GM03348 (cell line): ENCODE results near the gene LRTM2.
A peak's percentile ranks its signal among the peaks of the same experiment; 100 is the strongest.

Experiments used
- DNase-seq: peaks from one replicate; pipeline ENCODE4 v3.0.0; 2012; ENCODE audit warnings: low spot score

Gene LRTM2

GRCh38 chr12:1820191-1820895, at the start of gene LRTM2:
Gene LRTM2, plus strand, starts transcription at chr12:1820565. Its CDS starts 7,584 bp downstream, at chr12:1828149.
- DNase-seq = no peak

DNA sequence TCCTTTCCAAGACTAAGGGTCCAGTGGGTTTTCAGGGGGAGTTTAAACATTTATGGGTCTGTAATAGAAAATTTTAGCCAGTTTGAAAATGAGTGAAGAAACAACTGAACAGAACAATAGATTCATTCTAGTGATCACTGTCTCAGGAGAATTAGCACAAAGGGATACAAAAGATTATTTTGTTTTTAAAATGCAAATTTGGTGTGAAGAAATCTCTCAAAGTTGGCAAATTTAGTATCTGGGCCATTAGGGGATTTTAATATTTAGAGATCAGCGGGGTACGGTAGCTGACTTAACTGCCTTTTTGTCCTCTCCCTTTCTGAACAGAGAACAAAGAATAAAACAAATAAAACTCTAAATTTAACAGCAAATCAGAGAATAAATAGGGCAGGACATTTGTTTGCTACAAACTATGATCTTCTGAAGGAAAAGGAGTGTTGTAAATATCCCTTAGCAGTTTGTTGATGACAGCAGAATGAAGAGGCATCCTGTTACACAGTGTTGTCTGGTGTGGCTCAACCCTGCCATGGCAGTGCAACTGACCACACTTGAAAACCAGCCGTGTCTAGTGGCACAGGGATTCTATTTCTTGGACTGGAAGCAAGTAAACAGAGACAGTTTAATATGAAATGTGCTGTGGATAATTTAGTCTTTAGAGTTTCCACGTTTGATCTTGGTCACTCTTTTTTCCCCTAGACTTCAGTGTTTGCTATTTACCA, 46.3 kb upstream of the LRTM2 start:
- peak; percentile 52 for DNase-seq

DNA sequence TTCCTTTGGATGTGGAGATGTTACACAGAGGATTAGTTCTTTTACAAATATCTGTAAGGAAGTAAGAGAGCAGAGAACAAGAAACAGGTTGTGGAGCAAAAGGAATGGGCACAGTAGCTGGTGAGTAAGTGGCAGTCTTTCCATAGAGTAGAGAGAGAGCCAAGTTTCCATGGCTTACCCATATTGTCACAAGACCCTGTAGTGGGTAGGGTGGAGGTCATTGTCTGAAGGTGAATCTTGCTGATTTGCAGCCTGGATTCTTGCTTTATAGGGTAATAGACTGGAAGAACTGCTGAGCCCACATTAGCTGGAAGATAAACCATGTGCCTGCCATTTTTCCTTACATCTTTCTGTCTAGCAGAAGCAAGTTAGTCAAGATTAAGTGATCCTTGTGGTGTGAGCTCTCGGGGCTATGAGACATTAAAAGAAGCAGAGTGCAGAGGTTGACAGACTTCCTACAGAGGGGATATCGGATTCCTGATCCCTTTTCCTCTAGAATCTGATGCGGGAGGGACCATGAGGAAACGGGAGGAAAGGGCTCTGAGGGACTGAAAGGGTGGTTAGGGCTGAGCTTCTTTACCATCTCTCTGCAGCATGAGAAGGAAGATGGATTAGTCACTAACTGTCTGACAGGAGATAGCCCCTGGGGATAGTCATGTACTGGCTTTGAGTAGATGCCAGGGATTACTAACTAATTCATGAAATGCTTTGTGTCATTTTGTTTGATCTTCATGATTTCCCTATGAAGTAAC, 44.0 kb upstream of the LRTM2 start:
- peak; percentile 70 for DNase-seq

- DNase-seq = peak; percentile 76
These were observed 42.6 kb upstream of the LRTM2 start for GRCh38 chr12:1777798-1778197.

GRCh38 chr12:1778911-1779310, 41.5 kb upstream of the LRTM2 start:
- no peak for DNase-seq

- DNase-seq = peak; percentile 29
These were observed 40.6 kb upstream of the LRTM2 start for GRCh38 chr12:1779783-1780182.

- no peak for DNase-seq
These were observed 38.6 kb upstream of the LRTM2 start for GRCh38 chr12:1781772-1782171.

DNA sequence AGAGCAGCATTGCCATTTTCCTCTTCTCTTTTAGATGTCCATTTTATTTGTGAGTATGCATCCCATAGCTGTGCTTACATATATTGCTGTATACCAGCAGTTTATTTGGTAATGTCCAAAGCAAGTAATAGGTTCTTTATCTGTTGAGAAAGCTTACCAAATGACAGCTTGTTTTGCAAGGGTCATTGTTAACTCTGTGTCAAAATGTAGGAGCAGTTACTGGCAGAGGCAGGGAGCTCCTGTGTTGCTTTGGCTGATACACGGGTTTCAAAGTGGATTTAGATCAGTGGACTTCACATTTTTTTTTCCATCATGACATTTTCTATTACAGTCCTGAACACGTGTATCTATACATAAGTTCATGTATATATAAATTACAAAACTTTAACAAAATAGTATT, 38.1 kb upstream of the LRTM2 start:
- DNase-seq = no peak

GRCh38 chr12:1787714-1788113, 32.7 kb upstream of the LRTM2 start:
- DNase-seq = no peak

DNA sequence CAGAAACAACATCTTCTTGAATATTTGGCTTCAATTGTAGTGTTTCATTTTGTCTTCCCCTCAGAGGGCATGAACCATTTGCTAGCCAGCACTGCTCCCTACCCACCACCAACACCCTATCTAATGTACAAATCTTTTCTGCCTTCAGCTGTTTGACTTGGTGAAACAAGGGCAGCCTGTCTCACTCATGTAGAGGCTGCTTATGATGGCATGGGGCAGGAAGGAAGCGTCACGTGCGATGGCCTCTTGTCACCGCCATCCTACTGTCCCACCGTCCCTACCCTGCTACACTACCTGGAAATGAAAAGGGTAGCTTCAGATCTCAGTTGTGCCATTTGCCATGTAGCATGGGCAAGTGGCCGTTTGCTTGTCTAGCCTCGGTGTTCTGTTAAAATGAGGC, 29.9 kb upstream of the LRTM2 start:
- no peak for DNase-seq

DNA sequence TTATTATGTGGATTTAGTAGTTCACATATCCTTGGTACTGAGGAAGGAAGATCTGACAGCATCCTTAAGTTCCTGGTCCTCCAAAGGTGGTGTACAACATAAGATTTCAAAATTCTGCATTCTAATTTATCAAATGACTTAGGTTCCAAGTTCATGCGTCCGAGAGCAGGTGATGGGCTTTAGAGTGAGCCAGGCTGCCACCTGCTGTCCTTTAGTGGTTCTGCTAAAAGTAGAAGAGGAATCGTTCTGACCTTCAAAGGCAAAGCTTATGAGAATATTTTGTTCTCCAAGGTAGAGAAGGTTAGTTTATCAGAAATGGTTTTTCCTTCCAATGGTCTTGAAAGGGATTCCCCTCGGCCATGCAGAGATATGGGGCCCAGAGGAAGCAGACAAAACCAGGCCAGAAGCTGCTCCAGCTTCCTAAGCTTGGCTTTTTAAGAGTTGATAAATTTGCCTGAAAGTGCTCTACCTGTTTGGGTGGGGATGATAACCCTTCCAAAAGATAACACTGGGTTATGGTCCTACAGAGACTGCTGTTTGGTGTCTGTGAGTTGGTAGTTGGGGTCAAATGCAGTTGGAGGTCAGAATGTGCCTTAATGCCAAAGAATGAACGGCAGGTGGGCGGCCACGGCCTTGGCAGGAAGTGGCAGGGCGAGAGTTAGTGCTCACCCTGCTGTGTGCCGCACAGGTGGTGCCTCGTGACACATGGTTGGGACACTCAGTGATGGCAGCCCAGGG, 29.1 kb upstream of the LRTM2 start:
- peak; percentile 71 for DNase-seq

DNA sequence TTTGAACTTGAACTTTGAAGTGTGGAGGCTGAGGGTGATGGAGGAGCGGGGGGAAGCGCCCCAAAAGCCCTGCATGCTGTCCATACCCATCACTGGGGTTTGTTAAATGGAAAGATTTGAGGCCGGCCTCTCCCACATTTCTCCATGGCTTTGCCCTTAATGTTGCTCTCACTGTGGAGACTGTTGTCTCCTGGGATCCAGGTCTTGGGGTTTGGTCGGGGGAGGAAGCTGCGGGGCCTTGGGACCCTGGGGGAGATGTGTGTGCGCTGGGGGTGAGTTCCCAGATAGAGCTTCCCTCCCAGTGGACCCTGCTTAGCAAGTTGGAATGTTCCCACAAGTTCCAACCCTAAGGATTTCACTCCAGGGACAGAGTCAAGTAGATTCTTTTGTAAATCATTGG, 28.0 kb upstream of the LRTM2 start:
- DNase-seq = no peak

- no peak for DNase-seq
These were observed 26.7 kb upstream of the LRTM2 start for GRCh38 chr12:1793426-1794210.

DNA sequence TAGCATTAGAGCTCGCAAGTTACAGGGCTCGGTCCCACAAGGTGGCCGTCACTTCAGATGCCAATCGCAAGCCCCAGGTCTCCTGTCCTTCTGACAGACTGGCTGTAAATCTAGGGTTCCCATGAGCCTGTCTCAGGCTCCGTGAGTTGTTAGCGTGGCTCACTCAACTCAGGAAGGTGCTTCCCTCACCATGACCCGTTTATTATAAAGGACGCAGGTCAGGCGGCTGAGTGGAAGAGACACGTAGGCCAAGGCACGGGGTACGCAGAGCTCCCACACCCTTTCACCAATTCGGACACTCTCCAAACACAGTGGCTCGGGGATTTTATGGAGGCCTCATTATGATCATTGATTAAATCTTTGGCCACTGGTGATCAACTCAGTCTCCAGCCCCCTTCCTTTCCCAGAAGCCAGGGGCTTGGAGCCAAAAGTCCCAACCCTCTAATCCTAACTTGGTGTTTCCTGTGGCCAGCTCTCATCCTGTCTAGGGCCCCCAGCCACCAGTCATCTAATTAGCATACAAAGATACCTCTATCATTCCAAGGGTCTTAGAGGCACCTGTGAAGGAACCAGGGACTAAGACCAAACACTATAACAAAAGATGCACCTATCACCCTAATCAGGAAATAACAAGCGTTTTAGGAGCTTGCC, 25.8 kb upstream of the LRTM2 start:
- DNase-seq = no peak

DNA sequence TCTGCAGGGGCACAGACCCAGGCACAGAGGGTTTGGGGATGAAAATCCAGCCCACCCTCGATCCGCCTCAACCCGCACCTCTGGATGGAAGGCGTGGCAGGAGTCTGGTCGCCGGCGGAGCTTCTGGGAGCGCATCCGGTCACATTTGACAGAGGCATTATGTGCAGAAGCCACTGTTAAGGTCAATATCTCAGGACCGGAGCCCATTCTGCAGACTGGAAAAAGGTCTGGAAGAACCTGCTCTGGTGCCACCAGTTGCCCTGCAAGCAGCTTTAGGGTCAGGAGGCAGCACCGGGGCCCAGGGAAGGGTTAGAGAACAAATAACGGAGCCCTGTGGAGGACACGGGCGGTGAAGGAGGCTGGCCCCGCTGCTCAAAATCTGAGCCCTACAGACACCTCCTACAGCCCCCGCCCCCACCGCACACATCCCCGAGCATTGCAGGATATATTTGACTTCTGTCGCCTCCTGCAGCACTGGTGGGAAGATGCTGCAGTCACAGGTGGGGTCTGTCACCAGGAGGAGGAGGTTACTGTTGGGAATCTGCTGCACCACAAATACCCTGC, 25.1 kb upstream of the LRTM2 start:
- no peak for DNase-seq

DNA sequence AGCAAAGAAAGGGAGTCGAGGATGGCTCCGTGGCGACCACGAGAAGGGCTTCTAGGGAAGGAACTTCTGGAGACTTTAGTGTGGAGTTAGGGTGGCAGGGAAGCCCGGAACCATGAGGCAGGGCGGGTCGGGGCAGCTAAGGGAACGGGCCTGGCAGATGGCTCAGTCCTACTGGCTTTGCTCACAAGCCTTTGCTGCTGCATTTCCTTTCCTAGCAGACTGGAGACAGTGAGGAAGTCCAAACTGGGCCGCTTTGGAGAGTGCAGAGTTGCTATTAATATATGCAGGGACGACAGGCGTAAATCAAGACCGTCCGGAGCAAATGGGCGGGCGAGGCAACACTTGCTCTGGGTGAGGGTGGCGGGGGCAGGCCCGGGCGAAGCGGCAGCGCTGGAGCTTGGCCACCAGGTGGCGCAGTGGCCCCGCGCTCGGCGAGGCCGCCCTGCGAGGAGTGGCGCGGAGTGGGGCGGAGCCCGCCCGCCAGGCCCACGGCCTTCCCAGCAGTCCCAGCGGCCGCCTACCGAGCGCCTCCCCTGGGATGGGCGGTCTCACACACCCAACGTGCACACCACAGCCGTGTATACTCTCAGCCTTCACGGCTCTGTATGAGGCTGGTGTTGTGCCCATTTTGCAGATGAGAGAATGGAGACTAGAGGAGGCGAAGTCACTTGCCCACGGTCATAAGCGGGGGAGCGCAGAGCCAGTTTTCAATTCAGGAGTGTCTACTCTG, 24.4 kb upstream of the LRTM2 start:
- DNase-seq = peak; percentile 98

DNA sequence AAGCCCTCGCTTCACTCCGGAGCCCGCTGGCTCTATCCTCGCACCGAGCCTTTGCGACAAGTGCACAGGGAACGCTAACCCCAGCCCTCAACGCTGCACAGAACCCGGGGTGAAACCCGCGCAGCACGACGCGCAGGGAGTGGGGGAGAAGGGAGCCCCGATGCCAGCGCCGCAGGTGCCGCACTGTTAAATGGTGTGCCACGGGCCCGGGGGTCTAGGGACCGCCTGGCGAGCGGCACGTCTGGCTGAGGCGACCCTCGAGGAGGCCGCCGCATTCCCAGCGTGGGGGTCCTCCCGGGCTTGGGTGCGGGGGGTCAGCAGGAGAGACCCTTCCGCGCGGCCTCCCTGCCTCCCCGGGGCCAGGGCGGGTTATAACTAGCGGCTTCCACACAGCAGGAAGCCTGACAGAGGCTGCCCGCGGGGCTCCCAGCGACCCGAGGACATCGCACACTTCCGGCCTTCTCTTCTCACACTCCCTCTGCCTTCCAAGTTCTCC, 23.8 kb upstream of the LRTM2 start:
- peak; percentile 63 for DNase-seq

GRCh38 chr12:1797011-1797901, 23.1 kb upstream of the LRTM2 start:
- DNase-seq = peak; percentile 67
